ENCODE data around the gene AKTIP.

Gene AKTIP

GRCh38 chr16:53476867-53477266, 26.1 kb downstream of the AKTIP start:
- DNase-seq, result no peak

GRCh38 chr16:53465606-53466280, 37.3 kb downstream of the AKTIP start:
- DNase-seq, result no peak

GRCh38 chr16:53458635-53459034, 44.4 kb downstream of the AKTIP start:
- no peak for DNase-seq

- peak; percentile 49 to 63 for DNase-seq
Observed at GRCh38 chr16:53457670-53458069, 45.3 kb downstream of the AKTIP start.

GRCh38 chr16:53456625-53457024, 46.4 kb downstream of the AKTIP start:
- no peak for DNase-seq

GRCh38 chr16:53453928-53454327, 49.1 kb downstream of the AKTIP start:
- DNase-seq, result no peak

- DNase-seq, result no peak
Observed at GRCh38 chr16:53449816-53450517, 53.0 kb downstream of the AKTIP start.

GRCh38 chr16:53446090-53446489, 56.9 kb downstream of the AKTIP start:
- DNase-seq, result no peak

GRCh38 chr16:53445534-53445933, 57.5 kb downstream of the AKTIP start:
- DNase-seq, result no peak

Data from activated CD4-positive, alpha-beta T cell treated with anti-CD3 and anti-CD28 coated beads, Interleukin-2, amount 50 U/mL, for 48 hours (primary cell).